Ureter (tissue), 1 donor: ENCODE measurements around the gene MRPS2. TPM values are rescaled to one million over a fixed set of nuclear protein-coding genes. Genes with fewer than 3 reads are reported as not detected.
"Not testable (repeated sequence)": the region's sequence is repeated elsewhere in the genome, so short reads cannot be mapped to it uniquely, and the experiment has no call there.

Experiments
- DNase-seq: peaks from one replicate; pipeline ENCODE4 v3.0.0-alpha.2; 2020; ENCODE audit warnings: low spot score
- total RNA-seq: library from RNA; stranded (reverse); gene quantifications from one replicate; pipeline ENCODE4 v1.2.4, GENCODE V29; 2023
- donor health status: DM: yes; HTN: yes; CAD: no.

Gene MRPS2
- total RNA-seq, 1 donor from 2014 or later, result 34.5 TPM

GRCh38 chr9:135499326-135500070, 984 bp upstream of the MRPS2 start:
- DNase-seq, result peak; percentile 94

GRCh38 chr9:135500071-135500524, 384 bp upstream of the MRPS2 start:
- no peak for DNase-seq

- no peak for DNase-seq
Measured at GRCh38 chr9:135501261-135502167, 1.0 kb downstream of the MRPS2 start.

GRCh38 chr9:135502168-135502872, 1.8 kb downstream of the MRPS2 start:
- DNase-seq, result no peak

- no peak for DNase-seq
Measured at GRCh38 chr9:135502873-135503321, 2.4 kb downstream of the MRPS2 start.

- DNase-seq, result no peak
Measured at GRCh38 chr9:135503371-135504261, 3.1 kb downstream of the MRPS2 start.

- DNase-seq, result no peak
Measured at GRCh38 chr9:135504262-135505243, 4.1 kb downstream of the MRPS2 start.

GRCh38 chr9:135505406-135506187, 5.1 kb downstream of the MRPS2 start:
- DNase-seq, result no peak

GRCh38 chr9:135506327-135507103, 6.0 kb downstream of the MRPS2 start:
- no peak for DNase-seq

GRCh38 chr9:135507104-135508035, 6.9 kb downstream of the MRPS2 start:
- no peak for DNase-seq

GRCh38 chr9:135508211-135508820, 7.8 kb downstream of the MRPS2 start:
- DNase-seq, result no peak

- DNase-seq, result no peak
Measured at GRCh38 chr9:135509458-135509857, 9.0 kb downstream of the MRPS2 start.

- DNase-seq, result peak; percentile 1
Measured at GRCh38 chr9:135512241-135512603, 11.7 kb downstream of the MRPS2 start.

- peak; percentile 25 for DNase-seq
Measured at GRCh38 chr9:135512904-135513303, 12.4 kb downstream of the MRPS2 start.

GRCh38 chr9:135513351-135513846, 12.9 kb downstream of the MRPS2 start:
- peak; percentile 12 for DNase-seq

GRCh38 chr9:135513906-135514305, 13.4 kb downstream of the MRPS2 start:
- not testable (repeated sequence) for DNase-seq
